HG03521 (cell line): ENCODE measurements around the gene CFAP74.

Experiments
- ATAC-seq: cut with Tn5 transposase; IDR thresholded peaks from one replicate; pipeline ENCODE4 v1.9.1; 2021; ENCODE audit warnings: mild to moderate bottlenecking, moderate library complexity; ENCODE audit not compliant: unreplicated experiment

Gene CFAP74

DNA sequence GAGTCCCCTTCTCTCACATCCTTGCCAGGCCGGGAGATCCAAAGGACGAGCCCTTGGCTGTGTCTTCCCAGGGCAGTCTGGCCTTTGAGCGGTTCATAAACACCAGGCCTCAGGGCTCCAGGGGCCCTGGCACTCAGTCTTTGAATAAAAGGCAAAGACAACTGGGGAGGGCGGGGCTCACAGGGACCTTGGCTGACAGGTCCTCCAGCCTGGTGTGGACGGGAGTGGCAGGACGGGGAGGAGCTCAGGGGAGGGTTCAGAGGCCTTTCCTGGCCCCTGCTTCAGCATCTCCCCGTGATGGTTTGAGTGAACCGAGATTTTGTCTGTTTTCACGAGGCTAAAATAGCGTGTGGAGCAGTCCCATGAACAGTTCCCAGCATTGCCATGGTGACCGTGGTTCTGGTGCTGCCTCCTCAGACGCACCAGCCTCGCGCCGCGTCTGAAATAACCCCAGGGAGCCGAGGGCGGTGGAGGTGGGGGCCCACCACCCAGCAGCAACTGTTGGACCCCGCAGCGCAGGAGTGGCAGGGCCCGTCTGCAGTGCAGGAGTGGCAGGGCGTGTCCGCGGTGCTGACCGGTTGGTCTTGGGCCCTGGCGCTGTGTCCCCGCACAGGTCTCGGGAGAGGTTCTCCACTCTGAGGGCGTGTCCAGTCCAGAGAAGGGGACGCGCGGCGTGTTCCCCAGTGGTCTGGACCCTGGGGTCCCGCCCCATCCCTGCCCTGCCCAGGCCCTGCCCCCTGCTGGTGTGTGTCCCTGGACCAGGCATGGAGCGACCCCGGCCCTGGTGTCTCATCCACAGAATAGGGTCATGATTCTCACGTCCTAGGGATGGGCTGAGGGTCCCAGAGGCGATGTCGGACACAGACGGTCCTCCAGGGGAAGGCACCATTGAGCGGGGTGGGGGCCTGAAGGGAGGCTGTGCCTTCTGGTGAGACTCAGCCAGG lies 39.5 kb upstream of the CFAP74 start:
- ATAC-seq: no peak

DNA sequence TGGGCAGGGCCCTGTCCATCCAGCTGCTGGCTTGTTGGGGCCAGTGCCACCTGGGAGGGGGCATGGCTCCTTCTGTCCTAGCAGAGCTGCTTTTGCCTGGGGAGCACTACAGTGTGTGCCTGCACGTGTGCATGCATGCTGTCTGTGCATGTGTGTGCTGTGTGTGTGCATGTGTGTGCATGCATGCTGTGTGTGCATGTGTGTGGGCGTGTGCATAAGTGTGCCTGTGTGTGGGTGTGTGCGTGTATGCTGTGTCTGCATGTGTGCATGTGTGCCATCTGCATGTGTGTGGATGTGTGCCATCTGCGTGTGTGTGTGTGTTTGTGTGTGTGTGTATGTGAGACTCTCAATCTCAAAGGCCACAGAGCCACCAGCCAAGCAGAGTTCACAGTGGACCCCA lies 38.3 kb upstream of the CFAP74 start:
- no peak for ATAC-seq

DNA sequence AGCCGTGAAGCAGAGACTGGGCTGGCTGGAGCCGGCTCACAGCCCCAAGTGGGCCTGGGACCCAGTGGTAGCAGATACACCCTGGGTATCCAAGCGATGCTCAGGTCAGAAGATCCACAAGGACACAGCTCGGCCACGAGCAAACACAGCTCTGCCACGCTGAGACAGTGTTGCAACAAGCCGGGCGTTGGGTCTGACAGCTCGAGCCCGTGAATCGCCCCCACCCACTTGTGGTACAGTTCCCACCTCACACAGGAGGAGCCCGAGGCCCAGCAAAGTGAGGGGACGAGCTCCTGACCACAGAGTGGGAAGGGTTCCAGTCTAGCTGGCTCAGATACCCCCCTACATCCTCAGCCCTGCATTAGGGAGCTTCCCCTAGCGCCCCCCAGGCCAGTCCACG lies 37.7 kb upstream of the CFAP74 start:
- ATAC-seq: no peak

DNA sequence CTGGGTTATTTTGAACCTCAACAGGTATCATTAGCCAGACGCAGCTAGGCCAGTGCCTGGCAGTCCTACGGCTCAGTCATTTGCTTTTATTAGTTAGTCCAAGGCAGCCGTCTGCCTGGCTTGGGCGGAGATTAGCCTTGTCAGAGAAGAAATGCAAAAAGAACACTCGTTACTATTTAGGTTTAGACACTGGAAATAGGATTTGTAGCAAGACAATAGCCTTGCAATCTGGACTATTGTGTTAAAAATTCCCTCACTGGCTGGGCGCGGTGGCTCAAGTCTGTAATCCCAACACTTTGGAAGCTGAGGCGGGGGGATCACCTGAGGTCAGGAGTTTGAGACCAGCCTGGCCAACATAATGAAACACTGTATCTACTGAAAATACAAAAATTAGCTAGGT lies 35.7 kb upstream of the CFAP74 start:
- no peak for ATAC-seq

DNA sequence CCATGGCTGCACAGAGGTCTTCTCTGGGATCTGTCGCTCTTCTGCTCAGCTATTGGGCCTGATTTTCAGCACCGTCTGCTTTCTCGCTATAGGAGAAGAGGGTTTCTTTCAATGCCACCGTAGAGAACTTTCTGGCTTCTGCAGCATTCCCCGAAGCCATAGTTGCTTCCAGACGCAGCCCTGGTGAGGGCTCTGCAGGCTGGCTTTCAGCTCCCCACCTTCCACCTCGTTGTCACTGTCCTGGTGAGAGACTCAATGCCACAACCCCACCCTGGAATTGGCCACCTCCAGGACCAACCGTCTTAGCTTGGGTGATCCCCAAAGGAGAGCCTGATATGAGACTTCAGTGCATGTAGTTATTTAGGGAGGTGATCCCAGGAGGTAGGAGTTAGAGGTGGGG lies 34.6 kb upstream of the CFAP74 start:
- ATAC-seq: no peak

DNA sequence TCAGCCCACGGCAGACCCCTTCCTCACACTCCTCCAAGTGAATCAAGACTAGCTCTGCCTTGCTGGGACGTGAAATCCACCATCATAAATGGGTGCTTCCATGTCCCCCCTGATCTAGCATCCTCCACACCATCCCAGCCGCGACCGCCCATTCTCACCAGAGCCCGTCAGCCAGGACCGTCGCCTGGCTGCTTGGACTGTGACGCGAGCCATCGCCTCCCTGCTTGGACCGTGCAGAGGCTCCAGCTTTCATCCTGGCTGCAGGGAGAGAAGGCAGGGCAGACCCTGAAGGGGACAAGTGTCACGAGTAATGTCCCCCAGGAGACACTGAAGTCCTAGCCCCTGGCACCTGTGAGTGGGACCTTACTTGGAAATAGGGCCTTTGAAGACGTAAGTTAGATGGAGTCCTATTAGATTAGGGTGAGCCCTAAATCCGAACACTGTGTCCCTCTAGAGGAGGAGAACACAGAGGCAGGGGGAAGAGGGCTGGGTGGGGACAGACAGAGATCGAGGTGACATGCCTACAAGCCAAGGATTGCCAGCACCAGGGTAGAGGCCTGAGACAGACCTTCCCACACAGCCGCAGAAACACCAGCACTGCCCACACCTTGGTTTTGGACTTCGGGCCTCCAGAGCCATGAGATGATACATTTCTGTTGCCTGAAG lies 33.9 kb upstream of the CFAP74 start:
- ATAC-seq: no peak

DNA sequence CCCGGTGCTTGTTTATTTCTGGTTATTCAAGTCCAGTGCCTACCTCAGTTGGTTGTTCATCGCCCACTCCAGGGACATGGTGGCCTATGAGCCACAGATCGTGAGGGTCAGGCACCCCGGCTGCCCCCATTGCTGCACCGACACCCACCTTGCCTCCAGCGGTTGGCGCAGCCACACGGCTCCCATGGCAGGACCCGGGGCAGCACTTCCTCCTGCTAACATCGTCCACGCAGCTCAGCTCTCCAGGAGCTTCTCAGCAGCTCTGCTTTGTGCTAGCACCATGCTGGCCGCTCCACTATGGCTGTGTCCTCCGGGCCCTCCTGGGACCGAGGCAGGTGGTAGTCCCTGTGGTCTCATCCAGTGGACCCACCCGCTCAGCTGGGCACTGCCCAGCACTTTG lies 32.7 kb upstream of the CFAP74 start:
- ATAC-seq: no peak

DNA sequence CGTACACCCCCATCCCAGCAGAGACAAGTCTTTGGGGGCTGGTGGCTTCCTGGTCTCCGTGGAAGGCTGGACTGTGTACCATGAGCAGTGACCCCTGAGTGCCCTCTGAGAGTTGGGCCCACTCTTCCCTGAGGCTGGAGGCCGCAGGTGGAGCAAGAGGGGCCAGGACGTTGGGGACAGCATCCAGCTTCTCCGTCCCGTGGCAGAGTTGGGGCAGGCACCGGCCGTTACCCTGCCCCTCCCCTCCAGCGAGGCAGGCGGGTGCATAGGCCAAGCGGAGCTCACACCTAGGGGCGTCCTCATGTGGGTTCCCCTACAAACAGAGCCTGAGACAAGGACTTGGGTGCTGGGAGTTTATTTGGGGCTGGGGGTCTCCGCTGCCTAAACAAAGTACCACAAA lies 29.6 kb upstream of the CFAP74 start:
- ATAC-seq: no peak

DNA sequence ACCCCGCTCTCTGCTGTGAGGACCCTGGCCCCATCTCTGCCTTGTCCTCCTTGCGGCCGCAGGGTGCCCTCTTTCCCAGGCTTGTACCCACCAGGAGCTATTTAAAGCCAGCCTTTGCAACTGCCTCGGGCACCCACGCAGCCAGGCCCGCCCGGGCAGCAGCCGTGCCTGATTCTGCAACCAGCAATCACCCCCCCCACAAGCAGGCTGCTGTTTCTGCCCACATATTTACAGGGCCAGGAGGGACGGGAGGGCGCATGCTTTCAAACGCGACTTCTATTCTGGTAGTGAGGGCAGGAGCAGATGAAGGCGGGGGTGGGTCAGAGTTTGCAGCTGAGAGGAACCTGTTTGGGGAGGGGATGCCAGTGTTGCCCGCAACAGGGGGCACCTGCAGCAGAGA lies 29.2 kb upstream of the CFAP74 start:
- ATAC-seq: no peak

DNA sequence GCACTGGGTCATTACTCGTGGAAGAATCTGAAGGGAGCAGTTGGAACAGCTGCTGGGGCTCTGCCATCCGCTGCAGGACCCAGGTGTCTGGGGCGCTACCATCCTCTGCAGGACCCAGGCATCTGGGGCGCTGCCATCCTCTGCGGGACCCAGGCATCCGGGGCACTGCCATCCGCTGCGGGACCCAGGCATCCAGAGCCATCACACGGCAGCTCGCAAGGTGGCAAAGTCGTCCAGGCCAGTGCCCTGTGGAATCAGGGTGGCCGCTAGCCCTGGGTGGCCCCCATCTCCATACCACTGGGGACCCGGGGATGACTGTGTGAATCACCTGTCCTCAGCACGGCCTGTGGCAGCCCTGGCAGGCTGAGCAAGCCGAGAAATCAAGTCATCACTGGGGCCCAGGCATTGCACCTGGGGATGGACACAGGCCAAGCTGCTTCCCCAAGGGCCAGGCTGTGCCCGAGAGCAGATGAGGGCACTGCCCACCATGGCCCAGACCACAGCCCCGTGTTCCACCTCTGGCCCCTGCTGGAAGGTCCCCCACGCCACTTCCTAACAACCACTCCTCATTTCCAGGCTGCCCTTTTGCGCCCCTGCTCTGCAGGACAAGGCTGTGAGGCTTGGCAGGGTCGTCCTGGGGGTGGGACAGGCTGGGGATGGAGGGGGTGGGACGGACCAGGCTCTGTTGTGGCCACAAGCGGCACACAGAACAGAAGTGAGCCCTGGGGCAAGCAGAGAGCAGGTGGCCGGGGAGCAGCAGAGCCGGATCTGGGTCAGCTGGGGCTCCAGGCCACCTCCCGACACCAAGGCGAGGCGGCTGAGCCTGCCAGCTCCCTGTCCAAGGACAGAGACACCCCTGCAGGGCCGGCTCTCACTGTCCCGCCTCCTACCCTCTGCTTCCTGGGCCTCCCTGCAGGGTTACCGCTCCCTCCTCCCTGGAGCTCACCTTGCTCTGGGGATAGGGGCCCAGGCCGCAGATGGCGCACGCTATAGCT lies 28.3 kb upstream of the CFAP74 start:
- ATAC-seq: no peak

DNA sequence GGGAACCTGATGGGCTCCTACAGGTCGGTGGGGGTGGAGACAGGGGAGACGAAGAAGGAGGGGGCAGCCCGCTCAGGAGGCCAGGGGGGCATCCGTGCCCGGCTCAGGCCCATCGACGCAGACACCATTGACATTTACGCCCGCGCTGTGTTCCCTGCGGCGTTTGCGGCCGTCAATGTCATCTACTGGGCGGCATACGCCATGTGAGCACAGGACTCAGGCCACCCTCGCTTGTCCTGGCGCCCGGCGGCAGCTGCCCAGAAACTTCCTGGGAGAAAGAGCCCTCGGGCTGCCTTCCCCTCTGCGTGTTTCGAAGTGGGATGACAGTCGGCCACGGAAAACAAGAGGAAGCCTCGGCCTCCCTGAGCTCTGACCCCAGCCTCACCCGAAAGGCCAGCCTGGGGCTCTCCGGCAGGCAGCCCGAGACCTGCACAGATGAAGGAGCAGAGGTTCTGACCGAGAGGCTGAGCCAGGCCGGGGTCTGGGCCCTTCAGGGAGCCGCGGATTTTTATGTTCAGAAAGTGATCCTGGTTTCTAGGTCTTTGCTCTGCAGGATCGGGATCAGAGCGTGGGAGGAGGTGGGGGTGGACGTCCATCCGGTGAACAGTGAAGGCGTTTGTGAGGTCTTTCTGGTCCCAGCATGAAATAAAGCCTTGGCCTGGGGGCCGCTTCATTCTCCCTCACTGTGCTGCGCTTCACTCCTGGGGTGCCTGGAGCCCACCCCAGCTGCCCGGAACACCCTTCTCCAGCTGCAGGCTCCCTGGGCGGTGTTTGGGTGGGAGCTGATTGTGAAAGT lies 26.7 kb upstream of the CFAP74 start:
- ATAC-seq: no peak

DNA sequence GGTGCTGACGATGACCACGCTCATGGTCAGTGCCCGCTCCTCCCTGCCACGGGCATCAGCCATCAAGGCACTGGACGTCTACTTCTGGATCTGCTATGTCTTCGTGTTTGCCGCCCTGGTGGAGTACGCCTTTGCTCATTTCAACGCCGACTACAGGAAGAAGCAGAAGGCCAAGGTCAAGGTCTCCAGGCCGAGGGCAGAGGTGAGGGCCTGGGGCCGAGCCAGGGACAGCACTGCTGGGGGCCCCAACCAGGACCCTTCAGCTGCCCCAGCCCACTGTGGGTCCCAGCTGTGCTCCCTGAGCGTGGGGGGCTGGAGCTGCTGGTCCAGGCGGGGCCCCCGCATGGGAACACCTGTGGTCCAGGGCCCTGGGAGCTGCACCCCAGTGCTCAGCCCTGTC lies 26.0 kb upstream of the CFAP74 start:
- ATAC-seq: no peak

DNA sequence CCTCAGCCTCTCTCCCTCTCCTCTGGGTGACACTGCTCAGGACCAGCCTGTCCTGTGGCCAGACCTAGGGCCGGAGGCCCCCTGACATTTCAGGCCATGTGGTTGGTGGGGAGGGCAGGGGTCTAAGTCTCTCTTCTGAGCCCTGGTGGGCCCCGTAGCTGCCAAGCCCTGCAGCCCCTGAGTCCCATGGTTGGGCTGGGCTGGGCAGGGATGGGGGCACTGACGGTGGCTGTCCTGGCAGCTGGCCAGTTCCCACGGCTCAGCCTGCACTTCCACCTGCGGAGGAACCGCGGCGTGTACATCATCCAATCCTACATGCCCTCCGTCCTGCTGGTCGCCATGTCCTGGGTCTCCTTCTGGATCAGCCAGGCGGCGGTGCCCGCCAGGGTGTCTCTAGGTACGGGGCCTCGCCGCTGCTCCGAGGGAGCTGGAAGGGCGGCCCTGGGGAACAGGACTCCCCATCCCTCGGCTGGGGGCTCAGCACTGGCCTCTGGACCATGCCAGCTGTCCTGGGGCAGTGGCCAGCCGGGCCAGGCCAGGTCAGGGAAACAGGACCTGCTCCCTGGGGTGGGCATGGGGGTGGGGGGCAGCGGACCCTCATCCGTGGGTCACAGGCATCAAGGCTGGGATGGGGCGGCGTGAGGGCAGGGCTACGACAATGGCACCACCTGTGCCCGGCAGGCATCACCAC lies 25.4 kb upstream of the CFAP74 start:
- no peak for ATAC-seq

DNA sequence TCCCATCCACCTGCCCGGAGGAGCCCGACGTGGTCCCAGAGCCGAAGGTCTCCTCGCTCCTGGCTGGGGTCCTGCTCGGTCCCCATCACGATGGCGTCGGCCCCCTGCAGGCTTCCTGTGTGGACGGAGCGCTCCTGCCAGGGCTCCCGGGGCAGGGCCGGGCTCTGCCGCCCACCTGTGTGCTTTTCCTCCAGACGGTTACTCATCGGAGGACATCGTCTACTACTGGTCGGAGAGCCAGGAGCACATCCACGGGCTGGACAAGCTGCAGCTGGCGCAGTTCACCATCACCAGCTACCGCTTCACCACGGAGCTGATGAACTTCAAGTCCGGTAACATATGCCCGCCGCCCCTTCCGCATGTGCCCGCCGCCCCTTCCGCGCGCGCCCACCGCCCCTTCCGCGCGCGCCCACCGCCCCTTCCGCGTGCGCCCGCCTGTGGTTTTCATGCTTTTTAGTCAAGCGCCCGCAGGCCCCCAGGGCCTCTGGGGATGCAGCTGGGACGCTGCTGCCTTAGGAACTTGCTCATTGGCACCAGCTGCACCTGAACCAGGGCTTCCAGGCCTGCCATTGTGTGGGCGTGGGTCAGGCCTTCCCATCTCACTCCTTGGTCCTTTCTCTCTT lies 24.5 kb upstream of the CFAP74 start:
- no peak for ATAC-seq

DNA sequence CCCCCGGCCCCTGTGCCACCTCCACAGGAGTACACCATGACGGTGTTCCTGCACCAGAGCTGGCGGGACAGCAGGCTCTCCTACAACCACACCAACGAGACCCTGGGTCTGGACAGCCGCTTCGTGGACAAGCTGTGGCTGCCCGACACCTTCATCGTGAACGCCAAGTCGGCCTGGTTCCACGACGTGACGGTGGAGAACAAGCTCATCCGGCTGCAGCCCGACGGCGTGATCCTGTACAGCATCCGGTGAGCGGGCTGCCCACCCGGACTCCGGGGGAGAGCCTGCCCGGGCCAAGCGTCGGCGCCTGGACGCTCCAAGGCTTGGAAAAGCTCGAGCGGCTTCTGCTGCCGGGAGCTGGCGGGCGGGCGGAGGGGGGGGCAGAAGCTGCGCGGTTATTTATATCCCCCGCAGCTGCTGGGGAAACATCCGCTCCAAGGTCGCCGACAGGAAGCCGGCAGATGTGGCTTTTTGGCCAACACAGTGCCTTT lies 21.9 kb upstream of the CFAP74 start:
- no peak for ATAC-seq

DNA sequence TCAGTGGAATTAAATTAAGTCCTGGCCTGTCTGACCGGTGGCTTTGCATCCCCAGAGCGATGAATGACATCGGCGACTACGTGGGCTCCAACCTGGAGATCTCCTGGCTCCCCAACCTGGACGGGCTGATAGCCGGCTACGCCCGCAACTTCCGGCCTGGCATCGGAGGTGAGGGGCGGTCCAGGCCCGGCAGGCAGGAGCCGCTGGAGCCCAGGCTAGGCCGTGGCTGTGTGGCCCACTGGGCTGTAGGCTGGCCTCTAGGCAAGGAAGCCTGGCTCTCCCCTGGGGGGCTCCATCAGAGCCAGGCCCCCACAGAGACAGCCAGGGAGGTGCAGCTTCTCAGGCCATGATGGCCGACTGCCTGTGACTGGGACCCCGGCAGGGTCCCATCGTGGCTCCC lies 21.3 kb upstream of the CFAP74 start:
- ATAC-seq: no peak

DNA sequence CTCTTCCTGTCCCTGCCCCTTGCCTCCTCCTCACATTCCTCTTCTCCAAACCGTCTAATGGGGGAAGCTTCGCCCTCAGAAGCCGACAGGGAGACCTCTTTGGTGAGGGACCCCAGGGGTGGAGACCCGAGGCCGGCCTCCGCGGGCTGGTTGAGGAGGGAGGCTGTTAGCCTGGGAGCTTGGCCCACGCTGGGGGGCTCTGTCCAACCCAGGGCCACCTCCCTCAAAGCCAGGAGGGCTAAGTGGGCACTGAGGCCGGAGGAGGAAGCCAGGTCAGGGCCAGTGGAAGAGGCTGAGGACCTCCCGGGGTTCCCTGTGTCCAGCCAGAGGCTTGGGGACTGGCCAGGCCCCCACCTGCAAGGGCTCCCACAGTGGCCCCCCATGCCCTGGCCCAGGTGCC lies 20.9 kb upstream of the CFAP74 start:
- ATAC-seq: no peak

DNA sequence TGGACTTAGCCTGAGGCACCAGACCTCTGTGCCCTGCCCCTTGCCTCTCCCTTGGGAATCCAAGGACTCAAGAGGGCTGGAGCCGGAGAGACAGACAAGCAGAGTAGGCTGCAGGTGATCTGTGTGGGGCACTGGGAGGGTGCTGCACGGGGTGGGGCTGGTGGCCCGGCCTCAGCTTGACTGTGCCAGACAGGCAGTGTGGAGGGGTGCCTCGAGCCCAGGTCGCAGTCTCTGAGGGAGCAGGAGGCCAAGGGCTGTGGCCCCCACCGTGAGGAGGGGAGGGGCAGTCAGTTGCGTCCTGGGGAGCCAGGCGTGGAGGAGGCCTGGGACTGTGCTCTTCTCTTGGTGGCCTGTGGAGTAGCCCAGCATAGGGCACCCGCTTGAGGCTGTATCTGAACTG lies 19.6 kb upstream of the CFAP74 start:
- ATAC-seq: no peak

DNA sequence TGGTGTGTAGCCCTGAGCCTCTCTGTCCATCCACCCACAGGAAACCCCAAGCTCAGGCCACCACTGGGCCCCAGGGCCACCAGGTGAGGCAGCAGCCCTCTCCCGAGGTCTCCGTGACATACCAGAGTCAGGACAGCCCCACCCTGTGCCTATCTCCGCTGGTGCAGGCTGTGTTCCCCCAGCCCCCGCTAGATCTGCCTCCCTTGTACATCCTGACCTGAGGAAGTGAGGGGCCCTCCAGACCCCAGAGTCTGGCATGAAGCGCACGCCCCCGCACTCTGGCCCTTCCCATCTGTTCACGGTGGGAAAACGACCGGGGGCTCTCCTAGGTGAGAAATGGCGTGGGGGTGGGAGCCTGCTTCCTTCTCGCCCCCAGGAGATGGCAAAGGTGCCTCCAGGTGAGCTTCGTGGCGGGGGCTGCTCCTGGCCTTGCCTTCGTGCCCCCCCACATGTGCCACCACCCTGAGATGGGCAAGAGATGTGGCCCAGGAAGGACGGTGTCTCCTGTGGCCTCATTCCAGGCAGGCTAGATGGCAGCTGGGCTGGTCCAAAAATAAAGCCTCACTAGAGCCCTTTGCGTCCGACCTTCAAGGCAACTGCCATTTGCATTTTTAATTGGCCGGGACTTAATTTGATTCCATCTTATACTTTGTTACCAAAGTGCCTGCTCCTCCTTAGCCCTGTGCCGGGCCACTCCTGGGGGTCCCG lies 18.6 kb upstream of the CFAP74 start:
- ATAC-seq: no peak
